H7 (cell line): ENCODE data around the gene CCDC88B. TPM values are rescaled to one million over a fixed set of nuclear protein-coding genes. Genes with fewer than 3 reads are reported as not detected.
A peak's percentile ranks its signal among the peaks of the same experiment; 100 is the strongest.

Experiments used
- DNase-seq: peaks from one replicate; pipeline ENCODE4 v3.0.0; 2012
- H3K27me3 ChIP-seq: 2 replicates; pipeline ENCODE4 v1.6.0; 2011; ENCODE audit warnings: mild to moderate bottlenecking, low read length; ENCODE audit not compliant: control insufficient read depth, insufficient read depth
- H3K36me3 ChIP-seq: replicated peaks from 2 replicates; pipeline ENCODE4 v1.5.1; 2011; ENCODE audit warnings: low read length; ENCODE audit not compliant: control insufficient read depth, insufficient read depth
- H3K4me3 ChIP-seq: 2 replicates; pipeline ENCODE4 v1.5.1; 2011; ENCODE audit warnings: low read depth, mild to moderate bottlenecking, control low read depth, low read length, moderate library complexity; ENCODE audit not compliant: insufficient read depth
- total RNA-seq: library from RNA; depleted of rRNA; stranded (reverse); fragments of >200 nt; shearing (Covaris generic); gene quantifications from 2 replicates; pipeline ENCODE4 v1.2.3, GENCODE V29; 2014

CCDC88B gene
- total RNA-seq, 1 experiment from 2014 or later = 7.7 TPM

- no peaks in the 10 kb centered on the region; the same call in 1 of the 2 replicates for H3K27me3 ChIP-seq
- H3K36me3 ChIP-seq = no peaks in the 10 kb centered on the region
- peak overlapping the region; percentile 60 for H3K4me3 ChIP-seq
- no peak for DNase-seq
Observed at GRCh38 chr11:64341429-64341828, 1.4 kb downstream of the CCDC88B start.

- H3K36me3 ChIP-seq = no peaks in the 10 kb centered on the region
- peak overlapping the region; percentile 42 for H3K4me3 ChIP-seq
- no peaks in the 10 kb centered on the region; the same call in 1 of the 2 replicates for H3K27me3 ChIP-seq
- peak; percentile 99 for DNase-seq
Observed at GRCh38 chr11:64341851-64342791, 2.1 kb downstream of the CCDC88B start.

DNA sequence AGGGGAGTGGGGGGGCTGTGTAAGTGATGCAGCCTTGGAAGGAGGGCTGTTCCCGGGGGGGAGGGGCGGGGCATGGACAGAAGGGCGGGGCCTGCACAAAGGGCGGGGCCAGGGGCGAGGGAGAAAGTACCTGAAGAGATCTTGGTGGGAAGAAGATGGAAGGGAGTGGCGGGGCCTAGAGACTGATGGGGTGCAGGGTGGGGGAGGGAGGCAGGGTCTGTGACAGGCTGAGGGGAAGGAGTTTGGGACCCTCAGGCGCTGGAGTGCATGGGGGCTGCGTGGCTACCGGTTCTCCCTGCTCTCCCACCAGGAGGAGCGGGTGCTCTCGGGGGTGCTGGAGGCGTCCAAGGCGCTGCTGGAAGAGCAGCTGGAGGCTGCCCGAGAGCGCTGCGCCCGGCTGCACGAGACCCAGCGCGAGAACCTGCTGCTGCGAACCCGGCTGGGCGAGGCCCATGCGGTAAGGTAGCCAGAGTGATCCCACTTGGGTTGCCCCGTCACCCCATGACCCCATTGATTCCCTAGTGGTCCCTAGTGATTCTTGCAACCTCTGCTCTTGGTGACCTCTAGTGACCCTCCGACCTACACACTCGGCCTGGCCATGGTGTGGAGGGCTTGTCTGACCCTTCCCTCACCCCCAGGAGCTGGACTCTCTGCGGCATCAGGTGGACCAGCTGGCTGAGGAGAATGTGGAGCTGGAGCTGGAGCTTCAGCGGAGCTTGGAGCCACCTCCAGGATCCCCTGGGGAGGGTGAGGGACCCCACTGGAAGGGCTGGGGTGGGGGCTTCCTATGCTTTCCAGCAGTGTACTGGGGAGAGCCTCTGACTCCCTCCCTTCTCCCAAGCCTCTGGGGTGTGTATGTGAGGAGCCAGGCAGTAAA is 3.1 kb downstream of the CCDC88B start:
- H3K36me3 ChIP-seq = no peaks in the 10 kb centered on the region
- H3K4me3 ChIP-seq = peak overlapping the region; percentile 28; the same call in 1 of the 2 replicates
- DNase-seq = peak; percentile 50
- H3K27me3 ChIP-seq = no peaks in the 10 kb centered on the region; the same call in 1 of the 2 replicates

- H3K4me3 ChIP-seq = no peak overlapping the region
- no peaks in the 10 kb centered on the region for H3K36me3 ChIP-seq
- DNase-seq = peak; percentile 86
- no peaks in the 10 kb centered on the region; the same call in 1 of the 2 replicates for H3K27me3 ChIP-seq
Observed at GRCh38 chr11:64343767-64344559, 4.0 kb downstream of the CCDC88B start.

- Histone ChIP-seq H3K27me3 (no peaks in the 10 kb centered on the region; the same call in 1 of the 2 replicates), H3K36me3 (no peaks in the 10 kb centered on the region), H3K4me3 (no peak overlapping the region)
- no peak for DNase-seq
Observed at GRCh38 chr11:64344787-64345186, 4.8 kb downstream of the CCDC88B start.

DNA sequence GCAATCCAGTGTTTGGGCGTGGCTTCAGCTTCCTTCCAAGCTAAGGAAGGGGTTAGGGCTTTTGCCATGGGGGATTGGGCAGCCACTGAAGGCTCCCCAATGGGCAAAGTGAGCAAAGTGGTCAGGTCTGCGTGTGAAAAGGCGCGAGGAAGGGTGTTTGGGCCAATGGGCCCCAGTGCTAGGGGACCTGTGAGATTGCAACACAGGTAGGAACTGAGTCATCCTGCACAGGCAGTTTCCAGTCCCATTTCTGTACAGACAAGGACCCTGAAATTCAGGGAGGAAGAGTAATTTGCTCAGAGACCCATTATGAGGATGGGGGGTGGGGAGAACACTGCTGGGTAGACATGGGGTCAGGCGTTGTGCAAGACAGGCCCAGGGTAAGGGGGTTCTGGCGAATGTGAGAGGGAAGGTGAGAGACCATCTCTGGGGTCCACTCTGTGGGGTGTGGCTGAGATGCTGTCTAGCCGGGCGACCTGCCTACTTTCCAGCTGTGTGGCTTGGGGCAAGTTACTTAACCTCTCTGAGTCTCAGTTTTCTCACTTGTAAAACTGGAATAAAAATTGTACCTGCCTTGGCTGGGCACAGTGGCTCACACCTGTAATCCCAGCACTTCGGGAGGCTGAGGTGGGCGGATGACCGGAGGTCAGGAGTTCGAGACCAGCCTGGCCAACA is 7.3 kb downstream of the CCDC88B start:
- H3K27me3 ChIP-seq = no peaks in the 10 kb centered on the region
- no peak overlapping the region for H3K4me3 ChIP-seq
- no peak for DNase-seq

DNA sequence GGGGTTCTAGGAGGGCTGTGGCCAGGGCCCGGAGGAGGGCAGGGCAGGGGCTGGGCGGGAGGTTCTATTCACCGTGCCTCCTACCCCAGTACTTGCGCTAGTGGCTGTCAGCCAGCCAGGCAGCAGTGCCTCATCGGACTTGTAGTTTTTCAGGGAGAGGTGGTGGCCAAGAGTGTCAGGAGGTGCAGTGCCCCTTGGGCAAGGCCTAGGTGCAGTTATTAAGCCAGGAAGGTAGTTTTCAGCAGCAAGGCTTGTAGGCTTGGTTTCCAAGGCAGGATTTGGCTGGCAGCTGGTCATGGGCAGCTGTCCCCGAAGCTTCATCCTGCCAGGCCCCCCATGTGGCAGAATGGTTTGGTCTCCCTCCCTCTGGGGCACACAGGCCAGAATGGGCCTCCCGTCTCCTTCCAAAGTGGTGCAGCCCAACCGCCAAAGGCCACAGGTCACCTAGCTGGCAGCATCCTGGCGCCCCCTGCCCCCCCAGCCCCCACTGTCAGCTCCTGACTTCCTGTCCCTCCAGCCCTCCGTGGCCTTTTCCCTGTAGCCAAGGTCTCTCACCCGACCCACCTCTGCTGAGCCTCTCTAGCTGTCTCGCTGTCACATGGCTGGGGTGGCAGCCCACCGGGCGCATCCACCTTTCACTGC is 8.5 kb downstream of the CCDC88B start:
- peak; percentile 79 for DNase-seq
- no peak overlapping the region for H3K4me3 ChIP-seq
- H3K36me3 ChIP-seq = no peaks in the 10 kb centered on the region

More for the DNA sequence above, 7.3 kb downstream of the CCDC88B start:
- no peaks in the 10 kb centered on the region for H3K36me3 ChIP-seq

GRCh38 chr11:64349025-64349387 is 9.0 kb downstream of the CCDC88B start:
- no peak for DNase-seq
- Histone ChIP-seq H3K4me3 (no peak overlapping the region), H3K27me3 (no peaks in the 10 kb centered on the region), H3K36me3 (no peaks in the 10 kb centered on the region)

More for the DNA sequence above, 8.5 kb downstream of the CCDC88B start:
- no peaks in the 10 kb centered on the region for H3K27me3 ChIP-seq

DNA sequence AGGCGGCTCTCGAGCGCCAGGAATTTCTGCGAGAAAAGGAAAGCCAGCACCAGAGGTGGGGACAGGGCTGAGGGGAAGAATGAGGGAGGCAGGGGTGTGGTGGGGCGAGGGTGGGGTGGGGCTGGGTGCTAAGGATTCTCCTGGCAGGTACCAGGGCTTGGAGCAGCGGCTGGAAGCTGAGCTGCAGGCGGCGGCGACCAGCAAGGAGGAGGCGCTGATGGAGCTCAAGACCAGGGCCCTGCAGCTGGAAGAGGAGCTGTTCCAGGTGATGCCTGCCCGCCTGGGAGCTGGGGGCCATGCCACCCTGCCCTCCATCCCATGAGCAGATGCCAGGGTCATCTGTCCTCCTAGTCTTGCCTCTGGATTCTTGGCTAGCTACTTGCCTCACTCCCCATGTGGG is 9.4 kb downstream of the CCDC88B start:
- H3K36me3 ChIP-seq = no peaks in the 10 kb centered on the region
- no peaks in the 10 kb centered on the region for H3K27me3 ChIP-seq
- no peak overlapping the region for H3K4me3 ChIP-seq
- DNase-seq = peak; percentile 47

GRCh38 chr11:64351136-64351631 is 11.2 kb downstream of the CCDC88B start:
- no peaks in the 10 kb centered on the region for H3K27me3 ChIP-seq
- DNase-seq = peak; percentile 63
- H3K36me3 ChIP-seq = no peaks in the 10 kb centered on the region
- H3K4me3 ChIP-seq = no peak overlapping the region

DNA sequence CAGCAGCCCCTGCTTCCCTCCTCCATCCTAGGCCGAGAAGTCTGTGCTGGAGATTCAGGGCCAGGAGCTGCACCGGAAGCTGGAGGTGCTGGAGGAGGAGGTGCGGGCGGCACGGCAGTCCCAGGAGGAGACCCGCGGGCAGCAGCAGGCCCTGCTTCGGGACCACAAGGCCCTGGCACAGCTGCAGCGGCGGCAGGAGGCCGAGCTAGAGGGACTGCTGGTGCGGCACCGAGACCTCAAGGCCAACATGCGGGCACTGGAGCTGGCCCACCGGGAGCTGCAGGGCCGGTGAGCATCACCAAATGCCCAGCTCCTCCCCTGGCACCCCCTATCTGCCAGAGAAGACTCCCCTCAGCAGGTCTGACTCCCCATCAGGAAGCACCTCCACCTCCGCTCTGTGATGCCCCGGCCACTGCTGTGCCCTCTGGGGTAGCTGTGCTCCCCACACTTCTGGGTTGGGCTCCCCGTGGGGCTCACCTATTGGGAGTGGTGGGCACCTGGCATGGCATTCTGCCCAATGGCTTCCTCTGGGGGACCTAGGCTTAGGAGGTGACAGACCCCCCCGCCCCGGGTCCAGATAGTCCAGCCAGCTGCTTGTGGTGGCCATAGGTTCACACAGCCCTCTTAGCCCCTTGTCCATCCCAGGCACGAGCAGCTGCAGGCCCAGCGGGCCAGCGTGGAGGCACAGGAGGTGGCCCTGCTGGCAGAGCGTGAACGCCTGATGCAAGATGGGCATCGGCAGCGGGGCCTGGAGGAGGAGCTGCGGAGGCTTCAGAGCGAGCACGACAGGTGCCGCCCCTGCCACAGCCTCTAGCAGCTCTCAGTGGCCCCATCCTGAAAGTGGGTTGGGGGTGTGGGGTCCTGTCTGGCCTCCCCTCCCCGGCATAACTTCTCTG is 12.3 kb downstream of the CCDC88B start:
- Histone ChIP-seq H3K27me3 (no peaks in the 10 kb centered on the region), H3K4me3 (no peak overlapping the region), H3K36me3 (no peaks in the 10 kb centered on the region)
- DNase-seq = peak; percentile 55

- DNase-seq = peak; percentile 60
Observed at GRCh38 chr11:64352995-64353714, 13.2 kb downstream of the CCDC88B start.

More at GRCh38 chr11:64352995-64353714, 13.2 kb downstream of the CCDC88B start:
- no peak overlapping the region for H3K4me3 ChIP-seq
- H3K36me3 ChIP-seq = no peaks in the 10 kb centered on the region
- H3K27me3 ChIP-seq = no peaks in the 10 kb centered on the region
